ENCODE results near the gene TRPT1. TPM values are rescaled to one million over a fixed set of nuclear protein-coding genes. Genes with fewer than 3 reads are reported as not detected.

TRPT1 gene
- total RNA-seq, 2 experiments from 2014 or later: 40.6 to 49.0 TPM

GRCh38 chr11:64239662-64240434, 13.9 kb upstream of the TRPT1 start:
- intact Hi-C loops (cut with micrococcal nuclease; ENCODE audit: unreplicated experiment): loop anchor here (1.0 to 2.0 kb wide), 4 partner anchors 10 to 65 kb away; partner anchors contain the start of genes DNAJC4, ESRRA, FERMT3 and STIP1
- Histone ChIP-seq H3K4me2 (ENCODE audit: low read length) (peak overlapping the region; percentile 92), H3K9me2 (ENCODE audit: insufficient read depth, low read length) (no peaks in the 10 kb centered on the region), H3K27ac (ENCODE audit: low read depth, low read length, poor library complexity, severe bottlenecking) (peak overlapping the region; percentile 91), H4K20me1 (ENCODE audit: insufficient read depth, low read length) (no peaks in the 10 kb centered on the region), H3K9me3 (ENCODE audit: low read length) (no peaks in the 10 kb centered on the region), H3K4me3 (ENCODE audit: low read depth, low read length, poor library complexity, severe bottlenecking) (peak overlapping the region; percentile 81), H2AFZ (ENCODE audit: low read length) (no peak overlapping the region), H3K4me1 (ENCODE audit: insufficient read depth, low read length, poor library complexity, severe bottlenecking) (peaks cover 52% of the 10 kb centered on the region), H3K36me3 (ENCODE audit: insufficient read depth, low read length) (peaks cover 43% of the 10 kb centered on the region), H3K79me2 (ENCODE audit: insufficient read depth, low read depth, low read length) (peaks cover 13% of the 10 kb centered on the region; the same call in 1 of the 2 replicates)
- peak; percentile 77 for DNase-seq (ENCODE audit: low spot score)
- CTCF ChIA-PET (ENCODE audit: unreplicated experiment): interaction anchor here (1.9 kb wide), 1 partner anchor 33 kb away, joined by 9 read pairs; the partner anchor contains the start of gene FERMT3
- POLR2A ChIA-PET: interaction anchor here (0.6 to 2.2 kb wide), 3 partner anchors 33 to 620 kb away, joined by 3 to 27 read pairs (median 5); partner anchors contain the start of gene FERMT3
- no TSS peak for BruUV-seq (replicated peaks)
- TF ChIP-seq CTCF (conservative IDR thresholded peaks at IDR 0.05; ENCODE audit: low read length) (no peak), EZH2phosphoT487 (IDR thresholded peaks at IDR 0.05; ENCODE audit: borderline replicate concordance, low read depth, low read length) (no peak)

- Histone ChIP-seq H3K9me3 (ENCODE audit: low read length) (no peaks in the 10 kb centered on the region), H3K4me3 (ENCODE audit: low read depth, low read length, poor library complexity, severe bottlenecking) (no peak overlapping the region), H3K4me2 (ENCODE audit: low read length) (peak overlapping the region; percentile 92; the same call in 1 of the 2 replicates), H3K36me3 (ENCODE audit: insufficient read depth, low read length) (peaks cover 35% of the 10 kb centered on the region), H3K9me2 (ENCODE audit: insufficient read depth, low read length) (no peaks in the 10 kb centered on the region), H4K20me1 (ENCODE audit: insufficient read depth, low read length) (no peaks in the 10 kb centered on the region), H3K27ac (ENCODE audit: low read depth, low read length, poor library complexity, severe bottlenecking) (peak overlapping the region; percentile 91), H2AFZ (ENCODE audit: low read length) (no peak overlapping the region), H3K4me1 (ENCODE audit: insufficient read depth, low read length, poor library complexity, severe bottlenecking) (peaks cover 49% of the 10 kb centered on the region), H3K79me2 (ENCODE audit: insufficient read depth, low read depth, low read length) (peaks cover 11% of the 10 kb centered on the region; the same call in 1 of the 2 replicates)
- DNase-seq (ENCODE audit: low spot score): peak; percentile 40
- intact Hi-C loops (cut with micrococcal nuclease; ENCODE audit: unreplicated experiment): no loop called here
- ChIA-PET POLR2A (interaction anchor here (0.6 kb wide), 2 partner anchors 299 to 621 kb away, joined by 3 to 5 read pairs; no protein-coding TSS in a partner anchor), CTCF (ENCODE audit: unreplicated experiment) (interaction anchor here (1.9 kb wide), 1 partner anchor 32 kb away, joined by 9 read pairs; the partner anchor contains the start of gene FERMT3)
- BruUV-seq (replicated peaks): no TSS peak
- TF ChIP-seq CTCF (conservative IDR thresholded peaks at IDR 0.05; ENCODE audit: low read length) (no peak), EZH2phosphoT487 (IDR thresholded peaks at IDR 0.05; ENCODE audit: borderline replicate concordance, low read depth, low read length) (no peak)
Measured at GRCh38 chr11:64238999-64239398, 13.0 kb upstream of the TRPT1 start.
